MCF 10A (cell line): ENCODE results near the gene KREMEN2. TPM values are rescaled to one million over a fixed set of nuclear protein-coding genes. Genes with fewer than 3 reads are reported as not detected.

ENCODE experiments used
- BruUV-seq: library from RNA; stranded (reverse); fragments of 400-500 nt; replicated peaks from 2 replicates; lab custom pipeline; 2021; lab: Mats Ljungman, UMichigan
- CTCF ChIA-PET: fragments of 300-600 bp; sonication (Branson Sonifier 250); formaldehyde crosslinking; extraction: SDS; loops from one replicate; lab custom pipeline; 2021; ENCODE audit warnings: antibody characterized with exemption, inconsistent platforms; lab: Yijun Ruan, JAX
- POLR2A ChIA-PET: fragments of 300-600, 350-650 bp; sonication (Branson Sonifier 250); formaldehyde crosslinking; extraction: SDS; loops from one replicate; lab custom pipeline; 2020; ENCODE audit warnings: antibody characterized with exemption, inconsistent platforms; lab: Yijun Ruan, JAX
- DNase-seq: peaks from one replicate; pipeline ENCODE4 v3.0.0-alpha.2; 2018; ENCODE audit not compliant: unreplicated experiment
- H3K27ac Mint-ChIP-seq: one replicate; pipeline ENCODE4 v1.8.0; 2022; ENCODE audit warnings: mild to moderate bottlenecking, low read depth, mixed read lengths; ENCODE audit not compliant: unreplicated experiment
- H3K27me3 Mint-ChIP-seq: one replicate; pipeline ENCODE4 v1.8.0; 2022; ENCODE audit warnings: mixed read lengths; ENCODE audit not compliant: insufficient read depth, unreplicated experiment
- H3K36me3 Mint-ChIP-seq: one replicate; pipeline ENCODE4 v1.8.0; 2022; ENCODE audit warnings: mild to moderate bottlenecking, moderate library complexity, mixed read lengths; ENCODE audit not compliant: insufficient read depth, unreplicated experiment
- H3K4me1 Mint-ChIP-seq: one replicate; pipeline ENCODE4 v1.8.0; 2022; ENCODE audit warnings: mixed read lengths; ENCODE audit not compliant: insufficient read depth, unreplicated experiment
- H3K4me3 Mint-ChIP-seq: one replicate; pipeline ENCODE4 v1.8.0; 2022; ENCODE audit warnings: mild to moderate bottlenecking, moderate library complexity, mixed read lengths; ENCODE audit not compliant: unreplicated experiment
- H3K9me3 Mint-ChIP-seq: one replicate; pipeline ENCODE4 v1.8.0; 2022; ENCODE audit warnings: mixed read lengths; ENCODE audit not compliant: unreplicated experiment
- intact Hi-C: fragments of 100-400 bp; cut with micrococcal nuclease; formaldehyde crosslinking; loops from 2 replicates; pipeline ENCODE4 v1.14.1; 2022
- total RNA-seq: library from RNA; stranded (reverse); gene quantifications from 2 replicates; pipeline ENCODE4 v1.2.3, GENCODE V29; 2022
- TF ChIP-seq, protein P1 (sequence below): fragments of 200-600 bp; IDR thresholded peaks from one replicate; pipeline ENCODE4 v1.8.0; 2022; ENCODE audit warnings: antibody characterized with exemption, mild to moderate bottlenecking; ENCODE audit not compliant: unreplicated experiment

Gene KREMEN2
- total RNA-seq, 1 experiment from 2014 or later: 0.42 TPM

DNA sequence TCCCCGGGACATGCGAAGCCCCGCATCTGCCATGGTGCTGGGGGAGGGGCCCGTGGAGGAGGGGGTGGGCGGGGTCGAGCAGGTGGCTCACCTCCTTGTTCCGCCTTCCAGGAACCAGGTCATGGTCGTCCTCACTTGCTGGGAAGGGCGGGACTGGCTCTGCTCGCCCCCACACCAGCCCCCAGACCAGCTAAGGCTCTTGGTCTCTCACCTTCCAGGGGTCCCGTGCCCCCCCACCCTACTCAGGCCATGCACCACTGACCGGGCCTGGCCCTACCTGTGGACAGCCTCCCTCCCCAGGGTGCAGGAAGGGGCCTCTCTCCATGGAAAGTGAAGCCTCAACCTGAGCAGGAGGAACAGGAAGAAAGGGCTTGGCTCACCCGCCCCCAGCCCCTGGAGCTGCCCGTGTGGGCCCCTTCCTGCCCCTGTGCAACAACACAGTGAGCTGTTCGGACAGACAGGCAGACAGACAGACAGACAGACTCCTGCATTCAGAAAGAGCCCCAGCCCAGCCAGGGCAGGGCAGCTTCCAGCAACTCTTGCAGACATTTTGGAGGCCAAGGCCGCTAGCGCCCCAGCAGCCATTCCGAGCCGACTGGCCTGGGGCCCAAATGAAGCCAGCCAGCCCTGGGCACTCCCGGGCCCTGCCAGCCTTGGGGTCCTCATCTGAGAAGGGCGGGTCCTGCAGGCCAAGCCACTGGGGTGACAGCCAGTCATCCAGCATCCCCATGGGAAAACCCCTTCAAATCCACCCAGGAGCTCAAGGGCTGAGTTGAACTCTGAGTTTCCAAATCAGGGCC, 8.1 kb upstream of the KREMEN2 start:
- intact Hi-C loops: no loop called here
- TF ChIP-seq, protein P1, sequence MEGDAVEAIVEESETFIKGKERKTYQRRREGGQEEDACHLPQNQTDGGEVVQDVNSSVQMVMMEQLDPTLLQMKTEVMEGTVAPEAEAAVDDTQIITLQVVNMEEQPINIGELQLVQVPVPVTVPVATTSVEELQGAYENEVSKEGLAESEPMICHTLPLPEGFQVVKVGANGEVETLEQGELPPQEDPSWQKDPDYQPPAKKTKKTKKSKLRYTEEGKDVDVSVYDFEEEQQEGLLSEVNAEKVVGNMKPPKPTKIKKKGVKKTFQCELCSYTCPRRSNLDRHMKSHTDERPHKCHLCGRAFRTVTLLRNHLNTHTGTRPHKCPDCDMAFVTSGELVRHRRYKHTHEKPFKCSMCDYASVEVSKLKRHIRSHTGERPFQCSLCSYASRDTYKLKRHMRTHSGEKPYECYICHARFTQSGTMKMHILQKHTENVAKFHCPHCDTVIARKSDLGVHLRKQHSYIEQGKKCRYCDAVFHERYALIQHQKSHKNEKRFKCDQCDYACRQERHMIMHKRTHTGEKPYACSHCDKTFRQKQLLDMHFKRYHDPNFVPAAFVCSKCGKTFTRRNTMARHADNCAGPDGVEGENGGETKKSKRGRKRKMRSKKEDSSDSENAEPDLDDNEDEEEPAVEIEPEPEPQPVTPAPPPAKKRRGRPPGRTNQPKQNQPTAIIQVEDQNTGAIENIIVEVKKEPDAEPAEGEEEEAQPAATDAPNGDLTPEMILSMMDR: no peak
- ChIA-PET CTCF (interaction anchor here (0.7 kb wide), 1 partner anchor 16 kb away, joined by 3 read pairs; no protein-coding TSS in a partner anchor), POLR2A (no interaction called here)
- H3K4me3 Mint-ChIP-seq: no peak overlapping the region
- no TSS peak for BruUV-seq
- H3K36me3 Mint-ChIP-seq: no peaks in the 10 kb centered on the region
- DNase-seq: no peak
- H3K9me3 Mint-ChIP-seq: no peaks in the 10 kb centered on the region
- no peak overlapping the region for H3K27ac Mint-ChIP-seq
- peaks cover 9% of the 10 kb centered on the region for H3K4me1 Mint-ChIP-seq
- peaks cover 11% of the 10 kb centered on the region for H3K27me3 Mint-ChIP-seq

DNA sequence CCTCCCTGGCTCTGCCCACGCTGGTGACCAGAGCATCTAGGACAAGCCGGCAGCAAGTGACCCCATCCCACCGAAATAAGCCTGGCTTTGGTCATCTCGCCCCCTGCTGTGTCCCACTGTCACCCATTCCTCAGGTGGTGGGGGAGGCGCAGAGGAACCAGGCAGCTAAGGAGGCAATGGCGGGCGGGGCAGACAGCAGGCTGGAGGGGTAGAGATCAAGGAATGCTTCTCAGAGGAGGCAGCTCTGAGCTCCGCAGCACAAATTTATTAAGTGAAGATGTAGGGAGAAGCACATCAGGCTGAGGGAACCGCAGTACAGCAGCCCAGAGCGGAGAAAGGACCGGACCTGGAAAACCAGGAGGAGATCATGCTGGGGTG, 7.5 kb upstream of the KREMEN2 start:
- CTCF ChIA-PET: interaction anchor here (0.7 kb wide), 1 partner anchor 16 kb away, joined by 3 read pairs; no protein-coding TSS in a partner anchor

DNA sequence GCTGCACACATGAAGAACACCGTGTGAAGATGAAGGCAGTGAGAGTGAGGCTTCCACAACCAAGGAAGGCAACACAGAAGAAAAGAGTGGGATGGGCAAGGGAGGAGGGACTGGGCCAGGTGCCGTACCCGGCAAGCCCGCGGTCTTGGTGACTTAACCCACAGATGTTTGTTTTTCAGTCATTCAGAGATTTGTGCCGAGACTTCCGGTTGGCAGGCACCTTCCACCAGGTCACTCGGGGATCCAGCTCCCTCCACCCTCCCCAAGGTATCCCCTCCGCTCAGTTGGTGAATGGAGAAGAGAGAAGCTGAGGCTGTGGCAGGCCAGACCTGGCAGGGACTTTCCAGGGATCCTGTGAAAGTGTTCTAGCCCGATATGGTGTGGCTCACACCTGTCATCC, 4.9 kb upstream of the KREMEN2 start:
- H3K36me3 Mint-ChIP-seq: no peaks in the 10 kb centered on the region
- ChIA-PET CTCF (interaction anchor here (1.2 kb wide), 1 partner anchor 16 kb away, joined by 3 read pairs; no protein-coding TSS in a partner anchor), POLR2A (interaction anchor here (1.0 kb wide), 1 partner anchor 8 kb away, joined by 3 read pairs; no protein-coding TSS in a partner anchor)
- no peak overlapping the region for H3K4me3 Mint-ChIP-seq
- peaks cover 5% of the 10 kb centered on the region for H3K4me1 Mint-ChIP-seq
- no TSS peak for BruUV-seq
- H3K9me3 Mint-ChIP-seq: no peaks in the 10 kb centered on the region
- no peak overlapping the region for H3K27ac Mint-ChIP-seq
- no peak for DNase-seq
- intact Hi-C loops: no loop called here
- TF ChIP-seq, protein P1: no peak
- peaks cover 11% of the 10 kb centered on the region for H3K27me3 Mint-ChIP-seq

More for the DNA sequence above, 7.5 kb upstream of the KREMEN2 start:
- H3K4me3 Mint-ChIP-seq: no peak overlapping the region
- POLR2A ChIA-PET: no interaction called here
- no peaks in the 10 kb centered on the region for H3K36me3 Mint-ChIP-seq
- no peak for DNase-seq
- H3K27ac Mint-ChIP-seq: no peak overlapping the region
- TF ChIP-seq, protein P1: no peak
- H3K9me3 Mint-ChIP-seq: no peaks in the 10 kb centered on the region
- no TSS peak for BruUV-seq
- peaks cover 11% of the 10 kb centered on the region for H3K27me3 Mint-ChIP-seq
- H3K4me1 Mint-ChIP-seq: peaks cover 9% of the 10 kb centered on the region
- intact Hi-C loops: no loop called here

DNA sequence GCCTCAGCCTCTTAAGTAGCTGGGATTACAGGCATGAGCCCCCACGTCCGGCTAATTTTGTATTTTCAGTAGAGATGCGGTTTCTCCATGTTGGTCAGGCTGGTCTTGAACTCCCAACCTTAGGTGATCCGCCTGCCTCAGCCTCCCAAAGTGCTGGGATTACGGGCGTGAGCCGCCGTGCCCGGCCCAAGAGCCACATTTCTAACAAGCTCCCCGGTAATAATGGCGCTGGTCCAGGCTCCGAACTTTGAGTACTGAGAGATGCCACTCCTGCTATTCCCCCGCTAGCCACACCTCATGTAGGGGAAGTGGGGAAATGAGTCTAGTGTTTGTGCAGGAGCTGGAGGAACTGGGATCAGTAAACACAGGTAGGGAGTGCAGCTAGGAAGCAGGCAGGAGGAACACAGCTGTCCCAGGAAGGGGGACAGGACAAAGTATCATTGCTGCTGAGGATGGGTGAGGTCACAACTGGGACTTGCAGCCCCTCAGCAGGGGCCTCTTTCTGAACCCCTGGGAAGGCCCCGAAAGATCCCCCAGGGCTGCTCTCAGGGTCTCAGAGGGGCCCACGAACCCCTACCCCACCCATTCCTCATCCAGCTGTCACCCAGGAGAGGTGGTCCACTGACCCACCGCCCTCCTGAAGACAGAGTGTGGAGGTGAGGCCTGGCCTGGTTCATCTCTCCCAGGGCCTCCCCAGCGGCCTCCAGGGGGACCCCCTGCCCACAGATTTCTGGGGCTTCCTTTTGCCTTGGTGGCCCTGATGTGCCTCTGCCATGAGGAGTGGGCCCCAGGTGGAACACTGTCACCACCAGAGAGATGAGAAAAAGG, 3.7 kb upstream of the KREMEN2 start:
- H3K36me3 Mint-ChIP-seq: no peaks in the 10 kb centered on the region

More for the DNA sequence above, 3.7 kb upstream of the KREMEN2 start:
- intact Hi-C loops: no loop called here
- BruUV-seq: no TSS peak
- TF ChIP-seq, protein P1: no peak
- Mint-ChIP-seq H3K4me3 (no peak overlapping the region), H3K27me3 (peaks cover 11% of the 10 kb centered on the region), H3K27ac (peak overlapping the region; percentile 4), H3K9me3 (no peaks in the 10 kb centered on the region), H3K4me1 (peaks cover 5% of the 10 kb centered on the region)
- no peak for DNase-seq
- POLR2A ChIA-PET: interaction anchor here (0.7 to 1.0 kb wide), 2 partner anchors 10 to 20 kb away, joined by 3 read pairs; no protein-coding TSS in a partner anchor
- CTCF ChIA-PET: interaction anchor here (0.6 to 0.9 kb wide), 3 partner anchors 24 to 25 kb away, joined by 3 read pairs; no protein-coding TSS in a partner anchor
